Uterus (tissue), 2 donors: ENCODE results near the gene NUDT7.

Source experiments
- CTCF ChIP-seq, 4 experiments: fragments of 200-600 bp in 2 of 4; fragments of 450-650 bp in 2 of 4; sonication (generic) in 2 of 4; IDR thresholded peaks; one replicate each; pipeline ENCODE4 v1.5.1; 2016 to 2019; ENCODE audit warnings: antibody characterized with exemption in 4 of 4, mild to moderate bottlenecking in 2 of 4, moderate library complexity in 1 of 4
- POLR2A ChIP-seq, 2 donors: fragments of 450-650 bp; IDR thresholded peaks; one replicate each; pipeline ENCODE4 v1.6.1; 2016; ENCODE audit warnings: antibody characterized with exemption in 2 of 2, mild to moderate bottlenecking in 1 of 2, moderate library complexity in 1 of 2

GRCh38 chr16:77696149-77696548 is 26.2 kb upstream of the NUDT7 start:
- TF ChIP-seq CTCF (IDR thresholded peaks at IDR 0.05), result no peak
- no peak for TF ChIP-seq POLR2A (IDR thresholded peaks at IDR 0.05)
